Hematopoietic multipotent progenitor cell treated with erythropoietin and hydrocortisone succinate and interleukin-3 and kit ligand, for 17 days (in vitro differentiated cells): ENCODE results near the gene B3GNT9.

ENCODE experiments used
- DNase-seq: peaks from one replicate; pipeline ENCODE4 v3.0.0-alpha.2; 2015; ENCODE audit warnings: low spot score

The B3GNT9 gene

DNA sequence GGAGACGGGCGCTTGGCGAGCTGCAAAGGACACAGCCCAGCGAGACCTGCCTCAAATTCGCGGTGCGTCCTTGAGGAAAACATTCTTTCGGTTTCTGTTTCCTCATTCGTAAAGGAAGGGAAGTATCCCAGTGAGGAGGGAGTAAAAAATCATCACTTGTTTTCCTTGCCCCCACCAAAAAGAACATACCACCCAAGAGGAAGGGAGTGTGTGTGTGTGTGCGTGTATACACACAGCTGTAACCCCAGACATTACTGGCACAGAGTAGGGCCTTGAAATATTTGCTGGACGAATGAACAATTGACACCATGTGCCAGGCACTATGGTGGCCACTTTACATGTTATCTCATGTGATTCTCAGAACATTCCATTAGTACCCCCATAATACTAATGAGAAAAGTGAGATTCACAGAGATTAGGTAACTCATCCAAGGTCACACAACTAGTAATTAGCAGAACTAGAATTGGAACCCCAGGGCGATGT is 34.9 kb upstream of the B3GNT9 start:
- DNase-seq: no peak

DNA sequence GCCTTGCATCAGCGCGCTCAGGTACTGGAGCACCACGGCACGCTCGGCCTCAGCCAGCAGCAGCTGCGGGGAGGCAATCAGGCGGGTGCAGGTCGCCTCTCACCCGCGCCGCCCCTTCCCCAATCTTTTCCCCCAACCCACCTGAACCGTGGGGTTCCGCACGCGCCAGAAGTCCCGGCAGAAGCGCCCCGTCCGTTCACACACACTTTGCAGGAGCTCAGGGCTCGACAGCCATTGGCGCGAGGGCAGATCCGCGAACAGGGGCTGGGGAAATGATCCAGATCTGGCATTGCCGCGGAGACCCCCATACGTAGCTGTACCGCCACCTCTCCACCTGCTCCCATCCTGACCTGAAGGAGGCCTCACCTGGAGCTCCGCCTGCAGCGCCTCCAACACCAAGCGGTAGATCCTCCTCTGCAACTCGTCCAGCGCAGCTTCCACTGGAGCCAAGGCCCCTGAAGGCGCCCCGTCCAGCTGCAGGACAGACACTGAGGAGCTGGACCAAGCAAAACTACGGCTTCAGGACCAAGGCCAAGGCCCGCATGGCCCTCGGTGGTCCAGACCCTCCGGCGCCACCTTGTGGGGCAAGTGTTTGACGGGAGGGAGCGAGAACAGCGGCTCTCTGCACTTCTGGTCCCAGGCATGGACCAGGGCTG is 34.3 kb upstream of the B3GNT9 start:
- peak; percentile 80 for DNase-seq

DNA sequence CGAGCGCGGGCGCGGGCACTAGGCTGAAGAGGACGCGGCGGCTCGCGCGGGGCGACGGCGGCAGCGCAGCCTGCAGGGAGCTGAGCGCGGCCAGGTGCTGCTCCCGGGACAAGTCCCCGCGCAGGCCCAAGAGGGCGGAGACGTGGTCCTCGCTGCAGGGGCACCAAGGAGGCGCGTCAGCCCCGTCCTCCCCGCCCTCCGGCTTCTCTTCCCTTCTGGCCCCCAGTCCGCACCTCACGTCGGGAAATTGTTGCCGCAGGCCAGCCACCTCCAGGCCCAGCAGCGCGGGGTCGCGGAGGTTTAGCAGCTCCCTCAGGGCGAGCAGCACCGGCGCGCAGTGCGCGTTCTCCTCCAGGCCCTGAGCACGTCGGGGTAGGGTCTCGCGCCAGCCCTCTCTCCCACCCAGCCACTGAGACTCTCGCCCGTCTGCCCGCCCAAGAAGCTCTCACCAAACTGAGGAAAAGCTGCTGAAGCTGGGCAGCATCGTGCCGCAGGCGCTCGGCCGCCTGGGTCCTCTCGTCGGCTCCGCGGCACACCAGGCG is 33.7 kb upstream of the B3GNT9 start:
- peak; percentile 31 for DNase-seq

DNA sequence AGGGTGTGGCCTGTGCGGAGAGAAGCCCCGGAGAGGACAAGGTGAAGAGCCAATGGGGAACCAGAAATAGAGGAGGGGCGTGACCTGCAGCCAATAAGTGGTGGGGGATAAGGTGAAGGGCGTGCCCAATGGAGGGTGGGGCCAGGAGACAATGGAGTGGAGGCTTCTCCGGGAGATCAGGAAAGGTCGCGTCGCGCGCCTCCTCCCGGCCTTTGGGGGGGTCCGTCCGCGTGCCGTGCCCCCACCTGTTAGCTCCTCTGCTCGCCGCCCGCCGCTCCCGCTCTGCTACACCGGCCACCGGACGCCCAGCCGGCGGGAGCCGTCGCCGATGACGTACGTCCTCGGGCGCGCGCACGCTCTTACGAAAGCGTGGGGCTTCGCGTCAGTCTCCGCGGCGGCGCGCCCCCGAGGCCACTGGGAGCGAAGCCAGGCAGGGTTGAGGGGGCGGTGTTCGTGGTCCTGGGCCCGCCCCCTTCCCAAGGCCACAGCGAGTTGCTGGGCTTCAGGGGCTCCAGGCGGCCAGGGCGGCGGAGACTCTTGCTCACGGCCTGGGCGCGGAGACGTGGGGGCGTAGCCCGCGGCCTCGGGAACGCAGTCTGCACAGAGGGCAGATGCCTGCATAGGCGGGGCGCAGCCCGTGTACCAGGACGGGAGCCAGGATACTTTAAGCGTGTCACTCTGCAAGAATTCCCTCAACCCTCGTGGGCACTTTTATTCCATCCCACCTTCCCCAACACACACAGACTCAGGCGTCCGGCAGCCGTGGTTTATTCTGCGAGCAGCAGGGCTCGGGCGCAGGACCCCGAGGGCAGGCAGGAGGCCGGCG is 33.0 kb upstream of the B3GNT9 start, which contains the start of gene MATCAP1:
MATCAP1 (minus strand) TSS at position 337 of the 826 bp plus-strand sequence. CDS start 3,353 bp downstream, outside the sequence.
- peak; percentile 90 for DNase-seq

DNA sequence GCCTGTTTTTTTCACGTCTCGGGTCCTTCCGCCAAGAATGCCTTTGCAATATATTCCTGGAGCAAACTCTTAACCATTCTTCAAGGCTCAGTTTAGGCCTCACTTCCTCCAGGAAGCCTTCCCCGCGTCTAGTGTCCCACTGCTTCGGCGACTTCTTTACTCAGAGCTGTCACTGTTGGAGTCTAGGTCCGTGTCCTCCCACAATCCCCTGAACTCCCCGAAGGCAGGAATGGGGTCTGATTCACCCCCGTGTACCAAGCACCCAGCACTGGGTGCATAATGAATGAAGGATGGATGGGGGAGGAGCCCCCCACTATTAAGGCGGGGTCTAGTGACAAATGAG is 32.5 kb upstream of the B3GNT9 start:
- DNase-seq: no peak

DNA sequence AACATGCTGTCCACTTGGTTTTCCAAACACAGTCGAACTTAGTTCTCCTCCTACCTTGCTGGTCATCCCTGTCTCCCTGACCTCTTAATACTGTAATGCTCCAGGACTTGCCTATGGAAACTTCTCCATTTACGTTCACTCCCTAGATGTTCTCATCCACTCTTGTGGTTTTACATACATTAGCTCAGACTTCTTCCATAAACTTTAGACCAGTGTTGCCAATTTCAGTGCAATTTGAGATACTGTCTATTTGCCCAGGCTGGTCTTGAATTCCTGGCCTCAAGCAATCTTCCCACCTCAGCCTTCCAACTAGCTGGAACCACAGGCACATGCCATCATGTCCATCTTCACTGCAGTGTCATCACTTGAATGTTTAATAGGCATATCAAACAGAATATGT is 31.5 kb upstream of the B3GNT9 start:
- DNase-seq: no peak

DNA sequence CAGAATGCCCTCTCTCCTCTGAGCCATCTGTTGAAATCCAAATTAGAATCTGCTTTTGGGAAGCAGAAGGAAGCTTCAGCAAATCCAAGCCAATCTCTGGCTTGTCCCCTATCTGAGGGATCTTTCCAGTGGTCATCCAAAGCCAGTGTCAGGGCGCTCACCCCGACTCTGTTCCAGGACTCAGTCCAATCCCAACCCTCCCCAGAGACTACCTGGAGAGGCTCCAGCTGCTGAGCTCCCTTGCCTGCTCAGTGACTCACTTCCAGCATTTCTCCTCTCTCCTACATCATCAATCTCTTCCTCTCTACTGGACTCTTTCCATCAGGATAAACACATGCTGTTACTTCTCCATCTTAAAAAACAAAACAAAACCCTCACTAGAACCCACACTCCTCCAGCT is 30.5 kb upstream of the B3GNT9 start:
- no peak for DNase-seq

DNA sequence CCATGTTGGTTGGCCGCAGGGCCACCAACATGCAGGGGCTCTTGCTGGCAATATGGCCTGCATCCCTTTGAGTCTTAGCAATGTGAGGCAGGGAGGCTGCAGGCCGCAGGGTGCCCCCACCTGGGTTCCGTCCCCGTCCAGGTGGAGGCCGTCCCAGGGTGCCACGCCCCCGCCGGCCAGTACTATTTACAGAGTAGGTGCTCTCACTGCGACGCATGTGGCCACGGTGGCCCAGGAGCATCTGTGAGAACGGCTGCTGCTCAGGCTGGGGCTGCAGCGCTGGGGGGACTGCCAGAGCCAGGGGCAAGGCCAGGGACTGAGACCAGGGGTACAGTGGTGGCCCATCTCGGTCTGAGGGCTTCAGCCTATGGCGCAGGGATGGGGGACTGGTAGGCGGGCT is 29.4 kb upstream of the B3GNT9 start:
- DNase-seq: no peak

DNA sequence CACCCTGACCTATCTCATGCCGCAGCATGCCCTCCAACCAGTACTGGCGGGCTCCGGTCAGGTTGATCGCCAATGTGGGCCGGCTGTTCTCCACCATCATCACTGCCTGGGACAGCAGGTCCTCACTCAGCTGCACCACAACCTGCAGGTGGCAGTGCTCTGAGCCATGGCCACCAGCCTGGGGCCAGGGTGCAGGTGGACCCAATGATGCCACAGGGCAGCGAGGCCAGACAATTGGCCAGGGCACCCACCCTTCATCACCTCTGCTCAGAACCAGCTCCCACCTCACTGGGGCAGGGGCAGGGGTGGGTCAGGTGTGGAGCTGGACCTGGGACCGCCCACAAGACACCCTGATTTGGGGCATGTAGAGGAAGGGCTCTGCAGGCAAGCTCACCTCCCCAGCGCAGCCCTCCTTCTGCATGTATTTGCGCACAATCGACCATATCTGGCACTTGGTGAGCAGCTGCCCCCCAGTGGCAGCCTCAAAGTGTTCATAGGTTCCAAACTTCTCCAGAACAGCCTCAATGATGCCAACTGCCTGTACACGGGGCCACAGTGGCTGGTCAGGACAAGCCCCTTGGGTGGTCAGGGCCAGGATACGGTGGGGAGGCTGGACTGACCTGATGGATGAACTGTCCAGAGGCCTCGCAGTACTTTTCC is 28.8 kb upstream of the B3GNT9 start:
- no peak for DNase-seq

DNA sequence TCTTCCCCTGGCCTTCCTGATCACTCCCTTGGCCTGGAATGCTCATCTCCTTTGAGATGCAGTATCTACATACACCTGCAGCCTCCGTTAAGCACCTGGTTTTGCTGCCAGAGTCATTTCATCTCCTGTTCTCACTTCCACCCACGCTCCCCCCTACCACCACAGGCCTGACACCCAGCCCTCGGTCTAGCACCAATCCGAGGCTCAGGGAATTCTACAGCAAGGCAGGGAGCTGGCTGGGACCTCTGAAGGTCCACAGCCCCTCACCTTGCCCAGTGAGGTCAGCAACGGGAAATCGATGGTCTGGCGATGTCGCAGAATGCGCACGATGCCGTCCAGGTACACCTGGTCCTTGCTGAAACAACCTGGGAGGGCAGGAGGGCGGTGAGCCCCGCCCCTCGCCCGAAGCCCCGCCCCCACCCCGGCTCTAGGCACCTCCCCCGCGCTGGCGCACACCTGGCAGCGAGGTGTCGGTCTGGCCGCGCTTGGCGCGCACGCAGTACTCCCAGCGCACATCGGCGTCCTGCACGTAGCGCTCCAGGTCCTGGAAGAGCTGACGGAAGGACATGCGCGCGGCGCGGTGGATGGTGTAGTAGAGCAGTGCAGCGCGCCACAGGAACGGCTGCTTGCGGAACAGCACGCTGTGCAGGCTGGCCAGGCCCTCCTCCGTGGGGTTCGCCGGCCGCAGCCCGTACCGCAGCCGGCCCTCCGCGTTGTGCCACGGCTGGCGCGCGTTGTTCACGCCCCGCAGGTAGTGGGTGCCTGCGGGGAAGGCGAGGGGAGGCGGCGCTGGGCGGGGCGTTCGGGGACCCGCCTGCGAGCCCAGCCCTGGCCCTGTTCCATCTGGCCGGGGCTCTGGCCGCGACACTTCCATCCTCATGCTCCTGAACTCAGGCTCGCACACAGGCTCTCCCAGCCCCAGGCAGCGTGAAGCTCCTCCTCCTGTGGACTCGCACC is 27.2 kb upstream of the B3GNT9 start:
- no peak for DNase-seq

DNA sequence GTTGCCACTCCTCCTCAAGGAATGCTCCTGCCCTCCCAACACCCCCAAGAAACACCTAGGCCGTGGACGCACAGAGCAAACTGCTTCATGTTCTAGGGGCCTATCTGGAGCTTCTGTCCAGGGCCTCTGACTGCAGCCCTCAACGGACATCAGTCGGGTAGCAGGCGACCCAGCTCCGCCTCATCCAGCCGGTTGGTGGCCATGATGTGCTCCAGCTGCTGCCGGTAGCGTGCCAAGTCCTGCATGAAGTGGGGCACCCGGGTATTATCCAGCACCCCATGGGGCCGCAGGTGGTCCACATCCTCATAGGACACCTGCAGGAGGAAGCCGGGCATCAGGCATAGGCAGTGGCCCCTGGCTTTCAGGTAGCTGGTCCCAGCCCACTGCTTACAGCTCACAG is 25.9 kb upstream of the B3GNT9 start:
- no peak for DNase-seq

DNA sequence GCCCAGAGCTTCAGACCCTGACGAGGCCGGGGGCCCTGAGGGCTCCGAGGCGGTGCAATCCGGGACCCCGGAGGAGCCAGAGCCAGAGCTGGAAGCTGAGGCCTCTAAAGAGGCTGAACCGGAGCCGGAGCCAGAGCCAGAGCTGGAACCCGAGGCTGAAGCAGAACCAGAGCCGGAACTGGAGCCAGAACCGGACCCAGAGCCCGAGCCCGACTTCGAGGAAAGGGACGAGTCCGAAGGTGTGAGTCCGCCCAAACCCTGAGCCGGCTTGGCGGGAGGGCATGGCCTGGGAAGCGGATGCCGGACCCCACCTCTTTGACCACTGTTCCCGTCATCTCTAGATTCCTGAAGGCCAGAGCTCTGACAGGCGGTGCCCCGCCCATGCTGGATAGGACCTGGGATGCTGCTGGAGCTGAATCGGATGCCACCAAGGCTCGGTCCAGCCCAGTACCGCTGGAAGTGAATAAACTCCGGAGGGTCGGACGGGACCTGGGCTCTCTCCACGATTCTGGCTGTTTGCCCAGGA is 24.0 kb upstream of the B3GNT9 start:
- DNase-seq: no peak

DNA sequence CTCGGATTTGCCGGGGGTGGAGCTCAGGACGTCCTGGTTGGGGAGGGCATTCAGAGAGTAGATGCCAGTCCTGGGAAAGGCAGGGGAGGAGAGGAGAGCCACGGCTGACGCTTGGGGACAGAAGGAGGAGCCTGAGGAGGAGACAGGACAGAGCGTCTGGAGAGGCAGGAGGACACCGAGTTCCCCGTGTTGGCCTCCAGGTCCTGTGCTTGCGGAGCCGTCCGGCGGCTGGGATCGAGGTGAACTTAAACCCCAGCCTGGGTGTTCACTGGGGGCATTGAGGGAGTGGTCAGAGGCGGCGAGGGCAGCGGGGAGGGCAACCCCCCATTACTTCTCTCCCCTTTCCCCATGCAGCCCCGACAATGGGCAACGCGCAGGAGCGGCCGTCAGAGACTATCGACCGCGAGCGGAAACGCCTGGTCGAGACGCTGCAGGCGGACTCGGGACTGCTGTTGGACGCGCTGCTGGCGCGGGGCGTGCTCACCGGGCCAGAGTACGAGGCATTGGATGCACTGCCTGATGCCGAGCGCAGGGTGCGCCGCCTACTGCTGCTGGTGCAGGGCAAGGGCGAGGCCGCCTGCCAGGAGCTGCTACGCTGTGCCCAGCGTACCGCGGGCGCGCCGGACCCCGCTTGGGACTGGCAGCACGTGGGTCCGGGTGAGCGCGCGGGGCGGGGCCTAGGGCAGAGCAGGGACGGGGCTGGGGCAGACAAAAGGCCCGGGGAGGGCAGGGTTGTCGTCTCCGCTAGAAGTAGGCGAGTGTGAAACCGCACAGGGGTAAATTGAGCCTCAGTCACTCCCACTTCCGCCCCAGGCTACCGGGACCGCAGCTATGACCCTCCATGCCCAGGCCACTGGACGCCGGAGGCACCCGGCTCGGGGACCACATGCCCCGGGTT is 23.3 kb upstream of the B3GNT9 start:
- peak; percentile 55 for DNase-seq

DNA sequence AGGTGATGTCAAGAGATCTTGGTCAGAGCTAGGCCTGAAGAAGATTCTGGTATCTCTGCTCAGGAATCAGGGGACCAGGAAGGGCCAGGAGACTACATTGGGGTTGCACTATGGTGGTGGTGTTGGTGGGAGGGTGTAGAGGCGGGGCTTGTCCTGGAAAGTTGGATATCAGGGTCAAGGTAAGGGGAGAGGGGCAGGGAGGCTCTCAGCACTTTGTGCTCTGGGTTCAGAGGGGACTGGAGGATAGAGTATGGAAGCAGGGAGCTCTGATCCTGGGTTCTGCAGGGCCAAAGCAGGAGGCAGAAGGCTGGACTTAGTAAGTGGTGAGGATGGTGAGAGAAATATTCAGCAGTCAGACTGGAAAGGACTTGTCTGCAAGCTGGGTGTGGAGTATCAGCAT is 22.5 kb upstream of the B3GNT9 start:
- no peak for DNase-seq

DNA sequence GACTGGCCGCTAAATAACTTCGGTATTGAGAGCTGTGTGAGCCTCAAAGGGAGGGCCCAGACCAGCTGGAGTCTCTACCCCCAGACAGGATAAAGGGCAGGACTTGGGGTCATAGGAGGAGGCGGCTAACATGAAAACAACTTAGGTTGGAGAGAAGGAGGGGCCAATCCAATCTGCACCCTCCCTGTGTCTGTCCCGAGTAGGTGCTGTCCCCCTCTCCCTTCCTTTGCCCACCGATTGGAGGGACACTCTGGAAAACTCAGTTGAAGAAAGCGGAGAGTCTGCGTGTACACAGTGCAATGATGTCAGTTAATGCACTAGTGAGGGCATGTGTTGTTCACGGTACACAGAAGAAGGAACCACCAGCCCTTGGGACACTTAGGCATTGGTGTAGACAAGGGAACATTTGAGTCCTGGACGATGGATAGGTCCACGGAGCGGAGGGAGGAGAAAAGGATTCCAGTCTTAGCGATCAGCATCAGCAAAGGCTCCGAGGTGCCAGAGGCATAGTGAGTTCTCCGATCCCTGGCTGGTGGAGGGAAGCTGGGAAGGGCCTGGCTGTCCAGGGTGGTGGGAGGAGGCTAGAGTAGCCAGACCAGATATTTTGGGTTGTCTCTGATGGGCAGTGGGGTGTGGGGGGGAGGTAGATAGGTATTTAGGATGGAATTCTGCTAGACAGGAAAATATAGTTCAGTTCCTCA is 20.3 kb upstream of the B3GNT9 start:
- no peak for DNase-seq

DNA sequence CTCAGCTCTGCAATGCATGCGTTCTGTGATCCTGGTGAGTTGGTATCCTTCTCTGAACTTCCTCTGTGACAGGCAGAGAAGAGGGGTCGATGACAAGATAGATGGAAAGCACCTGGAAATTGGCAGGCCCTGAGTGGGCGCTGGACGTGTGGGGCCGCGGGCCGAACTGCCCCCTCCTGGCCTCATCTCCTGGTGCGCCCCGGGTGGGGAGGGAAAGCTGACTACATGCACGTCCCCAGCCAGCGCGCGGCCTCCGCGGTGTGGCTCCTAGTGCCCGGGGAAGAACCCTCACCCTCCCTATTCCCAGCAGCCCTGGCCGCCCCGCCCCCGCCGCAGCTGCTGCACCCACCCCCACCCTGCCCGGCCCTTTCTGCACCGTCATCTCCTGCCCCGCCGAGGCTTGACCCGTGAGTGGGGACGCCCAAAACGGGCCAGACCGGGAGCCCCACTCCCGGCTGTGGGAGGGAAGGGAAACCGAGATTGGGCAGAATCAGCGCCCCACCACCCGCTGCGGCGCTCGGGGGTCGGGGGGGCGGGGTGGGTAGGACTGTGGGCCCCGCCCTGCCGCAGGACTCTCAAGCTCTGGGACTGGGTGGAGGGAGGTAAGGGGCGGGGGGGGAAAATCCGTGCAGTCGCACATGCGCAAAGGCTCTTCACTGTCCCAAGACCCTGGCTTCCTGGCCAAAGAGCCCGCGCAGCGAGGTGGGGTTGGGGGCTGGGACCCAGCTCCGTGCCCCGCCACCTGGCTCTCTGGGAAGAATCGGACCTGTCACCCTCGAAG is 19.6 kb upstream of the B3GNT9 start, which contains the start of gene NOL3:
NOL3 (plus strand) TSS at position 371 of the 781 bp plus-strand sequence.
- DNase-seq: peak; percentile 55

DNA sequence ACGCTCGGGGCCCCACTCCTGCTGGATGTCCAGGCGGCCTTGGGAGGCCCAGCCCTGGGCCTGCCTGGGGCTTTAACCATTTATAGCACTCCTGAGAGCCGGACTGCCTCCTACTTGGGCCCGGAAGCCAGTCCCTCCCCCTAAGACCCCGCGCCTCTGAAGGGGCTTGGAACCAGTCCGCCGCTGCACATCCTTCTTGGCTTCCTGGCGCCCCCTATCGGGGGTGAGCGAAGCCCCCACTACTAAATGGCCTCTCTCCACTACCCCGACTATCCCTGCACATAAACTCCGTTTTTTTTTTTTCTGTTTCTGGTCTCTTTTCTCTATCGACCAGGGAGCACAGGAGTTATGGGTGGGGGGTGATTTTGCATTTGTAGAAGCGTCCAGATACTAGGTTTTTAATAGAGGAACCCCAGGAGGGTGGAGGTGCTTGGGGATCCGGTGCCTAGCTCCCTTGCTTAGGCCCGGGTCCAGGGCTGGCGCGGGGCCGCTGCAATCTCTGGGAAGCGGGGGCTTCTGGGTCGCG is 18.9 kb upstream of the B3GNT9 start:
- peak; percentile 43 for DNase-seq

DNA sequence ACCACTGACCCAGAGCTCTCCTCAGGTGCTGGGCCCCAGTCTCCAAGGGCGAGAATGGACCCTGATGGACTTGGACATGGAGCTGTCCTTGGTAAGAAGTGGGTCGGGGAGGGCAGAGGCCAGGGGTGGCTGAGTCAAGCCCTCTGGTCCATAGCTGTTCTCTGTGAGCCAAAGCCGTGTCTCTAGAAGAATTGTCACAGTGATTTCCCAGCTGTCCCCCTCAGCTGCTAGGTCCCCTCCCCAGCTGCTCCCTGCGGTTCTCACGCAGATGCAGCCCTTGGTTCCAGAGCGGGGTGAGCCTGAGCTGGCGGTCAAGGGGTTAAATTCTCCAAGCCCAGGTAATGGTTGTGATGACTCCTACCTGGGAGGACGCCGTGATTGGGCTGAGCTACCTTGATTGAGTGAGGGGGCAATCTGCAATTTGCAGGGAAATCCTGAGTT is 18.2 kb upstream of the B3GNT9 start:
- DNase-seq: no peak
